ENCODE data around the gene MT1F.
"Not testable (repeated sequence)": the region's sequence is repeated elsewhere in the genome, so short reads cannot be mapped to it uniquely, and the experiment has no call there.

Gene MT1F

GRCh38 chr16:56645838-56646237, 11.9 kb upstream of the MT1F start:
- DNase-seq = no peak

- no peak for DNase-seq
Measured at GRCh38 chr16:56647641-56648431, 9.9 kb upstream of the MT1F start.

GRCh38 chr16:56649271-56649670, 8.5 kb upstream of the MT1F start:
- DNase-seq = no peak

- DNase-seq = no peak
Measured at GRCh38 chr16:56649820-56650219, 7.9 kb upstream of the MT1F start.

GRCh38 chr16:56651586-56651985, 6.2 kb upstream of the MT1F start, which contains the start of gene MT1B:
Gene MT1B, plus strand, starts transcription at chr16:56651886. Its CDS starts 68 bp downstream, at chr16:56651954.
- no peak for DNase-seq

- DNase-seq = no peak
Measured at GRCh38 chr16:56652600-56652999, 5.2 kb upstream of the MT1F start.

GRCh38 chr16:56653218-56653617, 4.5 kb upstream of the MT1F start:
- DNase-seq = no peak

GRCh38 chr16:56658327-56658875, 642 bp downstream of the MT1F start:
- DNase-seq = no peak

GRCh38 chr16:56662357-56663354, 4.9 kb downstream of the MT1F start:
- no peak for DNase-seq

GRCh38 chr16:56664506-56664905, 6.7 kb downstream of the MT1F start:
- DNase-seq = no peak

- DNase-seq = not testable (repeated sequence)
Measured at GRCh38 chr16:56665286-56666261, 7.8 kb downstream of the MT1F start.

GRCh38 chr16:56667581-56668571, 10.1 kb downstream of the MT1F start, which contains the start of gene MT1G:
Gene MT1G, minus strand, starts transcription at chr16:56668065. Its CDS starts 72 bp downstream, at chr16:56667993.
- DNase-seq = no peak

- no peak for DNase-seq
Measured at GRCh38 chr16:56669005-56669839, 11.5 kb downstream of the MT1F start, which contains the start of gene MT1H. Gene MT1H, plus strand, starts transcription at chr16:56669814. Its CDS starts 71 bp downstream, at chr16:56669885.

- no peak for DNase-seq
Measured at GRCh38 chr16:56669840-56670619, 12.3 kb downstream of the MT1F start.

- no peak for DNase-seq
Measured at GRCh38 chr16:56670620-56670934, 12.8 kb downstream of the MT1F start.

- not testable (repeated sequence) for DNase-seq
Measured at GRCh38 chr16:56671691-56672090, 13.9 kb downstream of the MT1F start.

- not testable (repeated sequence) for DNase-seq
Measured at GRCh38 chr16:56672171-56672570, 14.4 kb downstream of the MT1F start.

GRCh38 chr16:56672761-56673536, 15.2 kb downstream of the MT1F start:
- no peak for DNase-seq

Data from SHP77 (cell line).